NOMO-1 treated with DMSO at 0.1 percent for 48 hours (cell line): ENCODE data around the gene GALNT10.

Source experiments
- DNase-seq: peaks from one replicate; lab custom pipeline; 2025; ENCODE audit not compliant: unreplicated experiment; lab: John Stamatoyannopoulos, UW

The GALNT10 gene

DNA sequence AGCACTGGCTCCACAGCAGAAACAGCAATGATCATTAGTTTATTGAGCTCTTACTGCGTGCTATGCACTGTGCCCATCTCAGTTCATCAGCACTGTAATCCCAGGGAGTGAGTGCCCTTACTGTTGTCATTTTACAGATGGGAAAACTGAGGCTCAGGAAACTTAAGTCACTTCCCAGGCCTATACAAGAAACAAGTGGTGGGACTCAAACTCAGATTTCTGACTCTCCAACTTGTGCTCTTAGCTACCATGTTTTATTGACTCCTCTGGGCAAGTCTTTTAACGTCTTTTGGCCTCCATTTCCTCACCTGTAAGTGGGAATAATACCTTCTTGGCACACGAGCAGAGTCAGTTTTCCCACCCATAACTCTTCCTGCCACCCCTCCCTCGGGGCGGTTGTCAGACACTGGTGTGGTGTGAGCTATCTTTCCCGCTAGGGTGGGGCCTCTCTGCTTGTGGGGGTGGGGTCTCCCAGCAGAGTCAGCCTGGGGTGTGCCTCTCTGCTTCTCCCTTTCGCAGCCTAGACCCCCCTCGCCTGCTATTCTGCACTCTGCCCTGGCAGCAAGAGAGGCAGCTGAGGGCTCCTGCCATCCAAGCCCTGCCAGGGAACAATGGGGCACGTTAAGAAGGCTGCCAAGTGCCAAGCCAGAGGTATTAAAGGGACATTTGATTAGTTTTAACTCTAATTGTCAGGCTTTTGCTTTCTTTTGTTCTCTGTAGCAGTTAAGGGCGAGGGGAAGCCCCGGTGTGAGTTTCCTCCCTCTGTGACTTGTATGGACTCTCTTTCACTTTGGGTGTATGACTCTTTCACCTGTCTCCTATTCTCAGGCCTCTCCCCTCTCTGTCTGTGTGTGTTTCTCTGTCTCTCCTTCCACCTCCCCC is 12.1 kb downstream of the GALNT10 start:
- no peak for DNase-seq

GRCh38 chr5:154203798-154204578 is 13.5 kb downstream of the GALNT10 start:
- no peak for DNase-seq

- no peak for DNase-seq
Measured at GRCh38 chr5:154205441-154206117, 15.0 kb downstream of the GALNT10 start.

GRCh38 chr5:154206311-154206710 is 15.8 kb downstream of the GALNT10 start:
- peak; percentile 34 for DNase-seq

GRCh38 chr5:154207204-154207603 is 16.7 kb downstream of the GALNT10 start:
- no peak for DNase-seq

DNA sequence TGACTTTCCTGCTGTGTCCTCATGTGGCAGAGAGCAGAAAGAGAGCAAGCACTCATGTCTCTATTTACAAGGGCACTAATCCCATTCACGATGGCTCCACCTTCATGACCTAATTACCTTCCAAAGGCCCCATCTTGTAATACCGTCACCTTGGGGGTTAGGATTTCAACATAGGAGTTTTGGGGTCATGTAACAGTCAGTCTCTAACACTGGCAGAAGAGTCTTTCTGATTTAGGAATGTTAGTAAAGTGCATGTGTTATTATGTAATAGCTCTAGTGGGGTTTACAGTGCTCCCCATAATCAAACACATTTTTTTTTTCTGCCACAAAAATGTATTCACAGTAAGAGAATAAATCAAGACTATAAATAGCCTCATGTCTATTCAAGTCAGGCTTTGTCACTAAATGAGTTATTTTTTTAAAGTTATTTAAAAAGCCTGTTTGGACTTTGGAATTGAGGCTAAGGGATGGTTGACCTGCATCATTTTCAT is 19.1 kb downstream of the GALNT10 start:
- peak; percentile 48 for DNase-seq

- DNase-seq, result no peak
Measured at GRCh38 chr5:154210163-154210562, 19.6 kb downstream of the GALNT10 start.

GRCh38 chr5:154211641-154212390 is 21.3 kb downstream of the GALNT10 start:
- DNase-seq, result peak; percentile 29

GRCh38 chr5:154213592-154213991 is 23.1 kb downstream of the GALNT10 start:
- peak; percentile 7 for DNase-seq

DNA sequence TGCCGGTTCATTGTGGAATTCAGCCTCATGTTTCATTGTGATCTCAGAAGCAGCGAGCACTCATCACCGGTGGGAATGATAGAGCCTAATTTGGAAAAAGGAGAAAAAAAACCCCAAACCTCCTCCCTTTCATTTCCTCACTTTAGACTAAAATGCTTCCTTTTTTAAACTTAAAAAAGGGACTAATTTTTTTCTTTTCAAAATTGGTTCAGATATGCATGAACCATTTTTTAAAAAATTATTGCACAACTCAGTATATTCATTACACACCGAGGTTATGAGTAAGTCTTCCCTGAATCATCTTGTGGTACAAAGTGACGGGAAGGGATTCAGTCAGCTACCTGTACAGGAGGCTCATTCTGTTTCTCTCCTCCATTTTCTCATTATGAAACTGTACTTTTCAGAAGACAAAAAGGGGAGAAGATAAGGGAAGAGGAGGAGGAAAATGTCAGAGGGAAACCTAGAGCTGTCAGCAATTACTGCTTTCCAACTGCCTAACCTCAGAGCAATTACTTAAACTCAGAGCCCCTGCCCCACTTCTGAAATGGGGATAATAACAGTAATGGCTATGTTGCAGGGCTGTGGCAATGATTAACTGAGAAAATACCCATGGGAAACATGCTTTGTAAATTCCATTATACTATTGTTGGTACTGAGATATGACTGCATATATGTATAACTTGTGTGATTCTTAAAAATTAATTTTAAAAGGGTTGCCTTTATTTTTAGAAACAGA is 24.0 kb downstream of the GALNT10 start:
- peak; percentile 76 for DNase-seq

- DNase-seq, result no peak
Measured at GRCh38 chr5:154215571-154216325, 25.2 kb downstream of the GALNT10 start.

GRCh38 chr5:154217462-154217861 is 26.9 kb downstream of the GALNT10 start:
- DNase-seq, result no peak

GRCh38 chr5:154218786-154219185 is 28.3 kb downstream of the GALNT10 start:
- DNase-seq, result no peak

DNA sequence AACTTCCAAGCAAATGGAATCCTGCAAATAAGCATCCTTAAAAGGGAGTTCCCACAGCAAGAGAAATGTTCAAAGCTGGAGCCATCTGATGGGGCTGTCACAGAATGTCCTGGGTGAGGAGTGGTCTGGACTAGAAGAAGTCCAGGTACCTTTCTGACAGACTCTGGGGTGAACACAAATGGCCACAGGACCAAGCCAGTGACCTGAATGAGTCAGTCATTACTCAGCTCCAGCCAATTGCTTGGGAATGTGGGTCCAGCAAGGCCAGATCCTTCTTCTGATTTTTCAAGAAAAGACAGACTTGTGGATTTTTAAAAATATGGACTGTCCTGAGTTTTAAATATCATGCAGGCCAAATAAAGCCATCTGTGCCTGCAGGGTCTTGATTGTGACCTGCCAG is 30.1 kb downstream of the GALNT10 start:
- no peak for DNase-seq

DNA sequence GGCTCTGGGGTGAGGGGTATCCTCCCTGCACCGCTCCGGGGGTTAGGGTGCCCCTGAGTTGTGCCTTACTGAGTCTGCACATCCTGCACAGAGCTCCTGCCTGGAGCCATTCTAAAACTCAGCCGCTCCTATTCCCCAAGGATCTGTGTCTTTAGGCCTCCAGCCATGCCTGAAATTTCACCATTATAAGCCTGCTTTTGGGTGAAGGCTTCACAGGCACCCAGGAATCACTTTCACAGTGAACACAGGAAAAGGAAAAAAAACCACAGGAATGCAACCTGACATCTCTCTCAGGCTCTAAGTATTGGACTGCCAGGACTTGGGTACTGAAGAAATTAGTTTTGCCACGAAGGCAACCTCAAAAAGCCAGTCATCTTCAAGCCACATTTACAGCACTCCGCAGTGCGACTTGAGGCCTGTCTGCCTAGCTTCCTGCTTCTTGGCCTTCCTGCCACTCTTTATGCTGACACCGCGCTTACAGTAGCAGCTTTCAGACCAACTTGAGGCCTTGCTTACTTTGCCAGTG is 30.9 kb downstream of the GALNT10 start:
- DNase-seq, result no peak

DNA sequence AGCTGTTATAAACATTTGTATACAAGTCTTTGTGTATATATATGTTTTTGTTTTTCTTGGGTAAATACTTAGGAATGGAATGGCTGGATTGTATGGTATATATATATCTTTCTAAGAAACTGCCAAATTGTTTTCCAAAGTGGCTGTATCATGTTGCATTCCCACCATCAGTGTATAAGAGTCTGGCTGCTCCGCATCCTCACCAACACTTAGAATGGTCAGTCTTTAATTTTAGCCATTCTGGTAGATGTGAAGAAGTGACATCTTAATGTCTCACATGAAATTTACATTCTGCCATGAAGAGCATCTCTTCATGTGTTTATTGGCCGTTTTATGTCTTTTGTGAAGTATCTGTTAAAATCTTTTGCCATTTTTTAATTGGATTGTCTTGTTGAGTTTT is 31.9 kb downstream of the GALNT10 start:
- no peak for DNase-seq

DNA sequence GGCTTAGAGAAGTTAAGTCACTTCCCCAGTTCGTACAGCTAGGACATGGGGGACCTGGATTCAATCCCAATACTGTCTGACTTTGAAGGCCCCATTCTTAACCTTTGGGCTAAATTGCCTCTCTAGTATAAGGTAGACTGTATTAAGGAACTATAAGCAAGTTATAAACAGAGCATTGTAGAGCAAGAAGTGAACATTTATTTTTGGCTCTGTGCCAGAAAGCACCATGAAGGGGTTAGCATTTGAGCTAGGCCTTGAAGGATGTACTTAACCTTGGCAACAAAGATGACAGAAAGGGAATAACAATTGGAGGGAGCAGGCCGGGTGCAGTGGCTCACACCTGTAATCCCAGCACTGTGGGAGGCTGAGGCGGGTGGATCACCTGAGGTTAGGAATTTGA is 32.8 kb downstream of the GALNT10 start:
- no peak for DNase-seq

DNA sequence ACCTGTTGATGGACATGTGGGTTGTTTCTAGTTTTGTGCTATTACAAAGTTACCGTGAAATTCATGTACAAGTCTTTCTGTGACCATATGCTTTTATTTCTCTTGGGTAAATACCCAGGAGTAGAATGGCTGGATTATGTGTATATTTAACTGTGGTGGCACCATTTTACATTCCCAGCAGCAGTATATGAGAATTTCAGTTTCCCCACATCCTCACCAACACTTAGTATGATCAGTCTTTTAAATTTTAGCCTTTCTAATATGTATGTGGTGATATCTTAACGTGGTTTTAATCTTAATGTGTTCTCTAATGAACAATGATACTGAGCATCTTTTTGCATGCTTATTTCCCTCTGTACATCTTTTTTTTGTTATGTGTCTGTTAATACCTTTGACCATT is 36.6 kb downstream of the GALNT10 start:
- no peak for DNase-seq

DNA sequence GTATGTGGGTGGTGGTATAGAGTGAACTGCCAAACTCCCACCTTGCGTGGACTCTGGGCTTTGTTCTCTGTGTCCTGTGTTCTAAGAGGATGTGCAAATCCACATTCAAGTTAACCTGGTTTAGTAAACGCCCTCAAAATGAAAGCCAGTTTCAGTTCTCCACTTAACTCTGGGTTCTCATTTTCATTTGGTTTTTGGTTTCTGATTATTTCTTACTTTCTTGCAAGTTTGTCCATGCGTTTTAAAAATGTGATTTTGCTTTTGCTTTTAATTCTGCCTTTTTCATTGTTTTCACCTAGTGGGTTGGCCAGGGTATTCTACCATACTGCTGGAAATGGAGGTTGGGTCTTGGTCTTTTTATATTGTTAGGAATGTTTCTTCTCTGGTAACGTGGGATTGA is 38.2 kb downstream of the GALNT10 start:
- DNase-seq, result peak; percentile 41
